K562 (cell line): ENCODE data around the gene TRMT112. TPM values are rescaled to one million over a fixed set of nuclear protein-coding genes. Genes with fewer than 3 reads are reported as not detected.

Experiments
- ARNT ChIP-seq, 2 experiments: fragments of 450-650 bp; IDR thresholded peaks; 2 replicates each; pipeline ENCODE4 v1.6.1; 2016; ENCODE audit warnings: mild to moderate bottlenecking in 1 of 2
- BACH1 ChIP-seq: fragments of 200-800 bp; sonication (Bioruptor generic); IDR thresholded peaks from 2 replicates; pipeline ENCODE4 v1.6.1; 2016; ENCODE audit warnings: missing genetic modification characterization, missing compliant biosample characterization
- BCOR ChIP-seq: fragments of 450-650 bp; IDR thresholded peaks from 2 replicates; pipeline ENCODE4 v1.6.1; 2016
- CTBP1 ChIP-seq: fragments of 450-650 bp; IDR thresholded peaks from 2 replicates; pipeline ENCODE4 v1.6.1; 2016; ENCODE audit warnings: borderline replicate concordance
- CTCF ChIP-seq, 3 experiments: IDR thresholded peaks in 2 of 3; conservative IDR thresholded peaks in 1 of 3; 2 replicates each; pipeline ENCODE4 v1.5.1; 2011 to 2012; ENCODE audit warnings: low read length in 3 of 3, mild to moderate bottlenecking in 3 of 3, control low read depth in 2 of 3, improper control_type of control experiment in 1 of 3, inconsistent platforms in 1 of 3, low read depth in 1 of 3, mixed read lengths in 1 of 3, moderate library complexity in 1 of 3; ENCODE audit not compliant: insufficient read depth in 2 of 3
- NR3C1 ChIP-seq: sonication (generic); formaldehyde crosslinking; IDR thresholded peaks from 2 replicates; pipeline ENCODE4 v1.8.1; 2022; ENCODE audit warnings: missing genetic modification reagents
- POLR2G ChIP-seq: fragments of 200-400 bp; formaldehyde crosslinking; IDR thresholded peaks from 2 replicates; pipeline ENCODE4 v1.6.1; 2017; ENCODE audit warnings: low read depth, mild to moderate bottlenecking, antibody characterized with exemption, low read length, moderate library complexity
- SLC30A9 ChIP-seq: fragments of 250-450 bp; sonication (Bioruptor Pico); IDR thresholded peaks from 2 replicates; pipeline ENCODE4 v1.8.0; 2022; ENCODE audit warnings: mild to moderate bottlenecking, moderate library complexity
- SNIP1 ChIP-seq: fragments of 450-650 bp; IDR thresholded peaks from 2 replicates; pipeline ENCODE4 v1.7.1; 2017; ENCODE audit warnings: low read depth, mild to moderate bottlenecking
- YBX1 ChIP-seq: fragments of 450-650 bp; IDR thresholded peaks from 2 replicates; pipeline ENCODE4 v1.7.1; 2016; ENCODE audit warnings: mild to moderate bottlenecking
- ZBTB7A ChIP-seq: IDR thresholded peaks from 2 replicates; pipeline ENCODE4 v1.6.1; 2011; ENCODE audit warnings: low read depth, mild to moderate bottlenecking, low read length, moderate library complexity, borderline replicate concordance; ENCODE audit not compliant: control insufficient read depth
- ZKSCAN1 ChIP-seq: fragments of 150-350 bp; IDR thresholded peaks from 2 replicates; pipeline ENCODE4 v1.6.1; 2016; ENCODE audit warnings: low read depth, low read length
- ZNF282 ChIP-seq: sonication (generic); formaldehyde crosslinking; IDR thresholded peaks from 2 replicates; pipeline ENCODE4 v1.8.1; 2023; ENCODE audit warnings: missing genetic modification reagents
- polyA plus RNA-seq, 8 experiments: library from polyadenylated mRNA; depleted of rRNA in 4 of 8; stranded (reverse) in 5 of 8; unstranded in 3 of 8; fragments of >200 nt; fragmentation: Nextera tagmentation in 2 of 8; fragmentation: Illumina TruSeq in 1 of 8; extraction: Ambion mirVana in 2 of 8; extraction: Trizol in 1 of 8; gene quantifications; 2 replicates each; pipeline versions ENCODE4 v1.2.1 to v1.2.3, GENCODE V29; 2011 to 2014; ENCODE audit warnings: inconsistent platforms in 1 of 8, missing spikeins in 1 of 8
- total RNA-seq, 7 experiments: library from RNA; depleted of rRNA in 6 of 7; stranded (reverse); fragments of >200 nt in 6 of 7; fragmentation: Illumina TruSeq in 2 of 7; extraction: Trizol in 2 of 7; gene quantifications; 2 replicates each; pipeline versions ENCODE4 v1.2.1 to v1.2.3, GENCODE V29; 2011 to 2021; ENCODE audit warnings: low replicate concordance in 1 of 7
- TF ChIP-seq, protein P1 (sequence below), 2 experiments: IDR thresholded peaks; 2 replicates each; pipeline ENCODE4 v1.6.1; 2011; ENCODE audit warnings: borderline replicate concordance in 1 of 2, control low read depth in 1 of 2, low read depth in 1 of 2, low read length in 1 of 2, mild to moderate bottlenecking in 1 of 2, mixed read lengths in 1 of 2, moderate library complexity in 1 of 2; ENCODE audit not compliant: insufficient read depth in 1 of 2, insufficient read length in 1 of 2, poor library complexity in 1 of 2, severe bottlenecking in 1 of 2; ENCODE audit errors: extremely low read depth in 1 of 2

Gene TRMT112
- total and polyA plus RNA-seq, 9 of the 15 experiments (the other 6 are each of a cell fraction or from before 2014, with no cell fraction given): 162 to 444 (median 300) TPM

GRCh38 chr11:64285885-64286800 lies 31.2 kb downstream of the TRMT112 start (continued):
- no peak for TF ChIP-seq CTBP1
- 0 out of 2 replicates have a peak, but pooled peaks have one; percentile 26 for TF ChIP-seq POLR2G
- no peak for TF ChIP-seq ARNT (IDR thresholded peaks at IDR 0.05)
- TF ChIP-seq ZNF282 (CRISPR knock-in tag): 0 out of 2 replicates have a peak, but pooled peaks have one; percentile 1
- no peak for TF ChIP-seq SNIP1
- TF ChIP-seq, protein P1, sequence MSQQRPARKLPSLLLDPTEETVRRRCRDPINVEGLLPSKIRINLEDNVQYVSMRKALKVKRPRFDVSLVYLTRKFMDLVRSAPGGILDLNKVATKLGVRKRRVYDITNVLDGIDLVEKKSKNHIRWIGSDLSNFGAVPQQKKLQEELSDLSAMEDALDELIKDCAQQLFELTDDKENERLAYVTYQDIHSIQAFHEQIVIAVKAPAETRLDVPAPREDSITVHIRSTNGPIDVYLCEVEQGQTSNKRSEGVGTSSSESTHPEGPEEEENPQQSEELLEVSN (IDR thresholded peaks at IDR 0.05; ENCODE audit: borderline replicate concordance in 1 of 2, extremely low read depth in 1 of 2, insufficient read depth in 1 of 2, insufficient read length in 1 of 2, low read depth in 1 of 2, low read length in 1 of 2, poor library complexity in 1 of 2, severe bottlenecking in 1 of 2): peak in 1 of 2 experiments; percentile 1
- TF ChIP-seq BCOR: no peak
- no peak for TF ChIP-seq ZKSCAN1
- TF ChIP-seq YBX1: no peak
- no peak for TF ChIP-seq CTCF (IDR thresholded peaks at IDR 0.05 in 2 of 3, conservative IDR thresholded peaks at IDR 0.05 in 1 of 3; ENCODE audit: insufficient read depth in 2 of 3, low read depth in 1 of 3, low read length in 3 of 3)
- 0 out of 2 replicates have a peak, but pooled peaks have one; percentile 18 for TF ChIP-seq NR3C1
- TF ChIP-seq ZBTB7A: 0 out of 2 replicates have a peak, but pooled peaks have one; percentile 47
- TF ChIP-seq BACH1 (tag): no peak
- TF ChIP-seq SLC30A9 (CRISPR knock-in tag): no peak
